NCI-H345 (cell line): Measurements from ENCODE around the gene MRTFA.
"Not testable (repeated sequence)": the region's sequence is repeated elsewhere in the genome, so short reads cannot be mapped to it uniquely, and the experiment has no call there.

Experiments
- DNase-seq: peaks from one replicate; lab custom pipeline; 2025; lab: John Stamatoyannopoulos, UW

Gene MRTFA

DNA sequence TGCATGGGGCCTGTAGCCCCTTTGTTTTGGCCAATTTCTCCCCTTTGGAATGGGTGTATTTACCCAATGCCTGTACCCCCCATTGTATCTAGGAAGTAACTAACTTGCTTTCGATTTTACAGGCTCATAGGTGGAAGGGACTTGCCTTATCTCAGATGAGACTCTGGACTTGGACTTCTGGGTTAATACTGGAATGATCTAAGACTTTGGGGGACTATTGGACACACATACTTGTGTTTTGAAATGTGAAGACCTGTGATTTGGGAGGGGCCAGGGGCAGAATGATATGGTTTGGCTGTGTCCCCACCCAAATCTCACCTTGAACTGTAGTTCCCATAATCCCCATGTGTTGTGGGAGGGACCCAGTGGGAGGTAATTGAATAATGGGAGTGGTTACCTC lies 82.5 kb downstream of the MRTFA start:
- not testable (repeated sequence) for DNase-seq

DNA sequence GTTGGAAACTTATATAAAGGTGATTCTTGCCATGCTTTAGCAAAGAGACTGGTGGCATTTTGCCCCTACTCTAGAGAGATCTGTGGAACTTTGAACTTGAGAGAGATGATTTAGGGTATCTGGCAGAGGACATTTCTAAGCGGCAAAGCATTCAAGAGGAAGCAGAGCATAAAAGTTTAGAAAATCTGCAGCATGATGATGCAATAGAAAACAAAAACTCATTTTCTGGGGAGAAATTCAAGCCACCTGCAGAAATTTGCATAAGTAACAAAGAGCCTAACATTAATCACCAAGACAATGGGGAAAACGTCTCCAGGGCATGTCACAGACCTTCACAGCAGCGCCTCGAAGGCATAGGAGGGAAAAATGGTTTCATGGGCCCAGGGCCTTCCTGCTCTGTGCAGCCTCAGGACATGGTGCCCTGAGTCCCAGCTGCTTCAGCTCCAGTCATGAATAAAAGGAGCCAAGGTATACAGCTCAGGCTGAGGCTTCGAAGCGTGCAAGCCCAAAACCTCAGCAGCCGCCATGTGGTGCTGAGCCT lies 83.4 kb downstream of the MRTFA start:
- no peak for DNase-seq

DNA sequence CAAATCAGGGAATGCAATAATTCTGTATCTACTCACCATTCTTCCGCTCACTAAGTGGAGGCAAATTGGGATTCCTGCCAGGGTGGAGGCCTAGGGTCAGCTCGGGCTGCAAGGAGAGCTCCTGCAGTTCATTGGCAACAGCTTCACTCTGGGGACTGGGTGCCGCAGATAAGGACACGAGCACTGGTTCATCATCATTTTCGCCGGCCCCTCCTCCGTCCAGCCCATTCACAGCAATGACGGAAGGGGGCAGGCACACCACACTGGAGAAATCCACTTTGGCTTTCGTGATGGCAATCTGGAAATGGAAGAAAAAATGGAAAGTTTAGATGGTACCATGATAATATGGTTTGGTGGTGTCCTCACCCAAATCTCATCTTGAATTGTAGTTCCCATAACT lies 84.4 kb downstream of the MRTFA start:
- DNase-seq = no peak

DNA sequence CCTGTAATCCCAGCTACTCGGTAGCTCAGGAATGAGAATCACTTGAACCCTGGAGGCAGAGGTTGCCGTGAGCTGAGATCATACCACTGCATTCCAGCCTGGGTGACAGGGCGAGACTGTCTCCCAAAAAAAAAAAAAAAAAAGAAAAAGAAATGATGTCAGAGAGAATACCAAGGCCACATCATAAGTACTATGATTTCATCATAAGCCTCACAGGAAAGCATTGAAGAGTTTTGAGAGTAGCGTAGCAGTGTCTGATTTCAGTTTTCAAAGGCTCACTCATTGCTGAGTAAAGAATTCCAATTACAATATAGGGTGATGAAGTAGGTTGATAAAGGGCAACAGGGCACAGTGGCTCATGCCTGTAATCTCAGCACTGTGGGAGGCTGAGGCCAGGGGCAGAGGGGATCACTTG lies 88.8 kb downstream of the MRTFA start:
- DNase-seq = no peak

DNA sequence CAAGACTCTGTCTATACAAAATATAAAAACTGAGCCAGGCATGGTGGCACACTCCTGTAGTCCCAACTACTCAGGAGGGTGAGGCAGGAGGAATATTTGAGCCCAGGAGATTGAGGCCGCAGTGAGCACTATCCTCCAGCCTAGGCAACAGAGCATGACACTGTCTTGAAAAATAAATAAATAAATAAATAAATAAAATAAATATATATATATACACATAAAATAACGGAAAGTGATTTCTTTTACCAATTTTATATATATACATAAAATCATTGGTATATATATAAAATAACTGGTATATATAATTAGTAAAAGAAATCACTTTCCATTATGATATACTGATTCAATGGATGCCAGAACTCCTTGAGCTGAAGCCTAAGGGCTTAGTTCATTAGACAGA lies 91.8 kb downstream of the MRTFA start:
- DNase-seq = no peak

DNA sequence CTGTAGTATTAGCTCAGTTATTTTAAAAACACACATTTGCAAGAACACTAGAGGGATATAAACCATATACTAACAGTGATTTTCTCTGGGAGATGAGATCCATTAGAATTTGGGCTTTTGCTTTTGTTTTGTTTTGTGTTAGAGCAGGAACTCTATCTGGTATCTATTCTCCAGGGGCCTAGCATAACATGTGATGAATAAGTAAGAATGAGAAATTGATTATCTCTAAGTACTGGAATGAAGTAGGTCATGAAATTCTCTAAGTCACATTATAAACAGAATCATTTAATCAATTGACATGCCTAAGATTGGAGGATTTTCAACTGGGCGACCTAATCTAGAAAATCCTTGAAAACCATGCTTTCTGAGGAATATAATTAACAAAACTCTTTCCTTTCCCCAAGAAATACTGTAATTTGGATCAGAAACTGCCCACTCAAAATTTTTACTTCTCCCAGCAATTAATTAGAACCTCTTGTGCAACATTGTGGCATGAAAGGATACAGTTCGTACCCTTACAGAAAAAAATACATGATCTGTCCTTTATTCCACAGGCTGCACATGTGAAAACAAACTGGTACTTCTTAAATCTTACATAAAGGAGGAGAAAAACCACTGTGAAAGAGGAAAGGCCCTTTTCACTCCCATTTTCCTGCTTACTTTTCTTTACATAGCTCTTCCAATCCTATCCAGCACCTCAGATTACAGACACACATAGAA lies 93.5 kb downstream of the MRTFA start:
- DNase-seq = no peak

DNA sequence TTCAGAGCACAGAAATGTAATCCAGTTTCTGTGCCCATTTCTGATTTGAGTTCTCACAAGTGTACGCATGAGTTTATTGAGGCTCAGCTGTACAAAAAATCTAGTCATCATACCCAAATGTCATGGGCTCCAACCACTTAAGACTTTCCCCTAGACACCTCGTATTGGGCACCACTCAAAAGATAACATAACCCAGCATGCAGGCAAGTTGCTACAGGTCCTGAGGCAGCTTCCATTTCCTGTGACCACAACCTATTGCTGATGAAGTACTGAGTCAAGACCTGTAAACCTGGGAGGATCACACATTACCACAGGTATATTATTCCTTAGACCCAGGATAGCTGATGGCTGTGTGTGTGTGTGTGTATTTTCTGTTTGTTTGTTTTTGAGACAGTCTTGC lies 95.2 kb downstream of the MRTFA start:
- DNase-seq = no peak

DNA sequence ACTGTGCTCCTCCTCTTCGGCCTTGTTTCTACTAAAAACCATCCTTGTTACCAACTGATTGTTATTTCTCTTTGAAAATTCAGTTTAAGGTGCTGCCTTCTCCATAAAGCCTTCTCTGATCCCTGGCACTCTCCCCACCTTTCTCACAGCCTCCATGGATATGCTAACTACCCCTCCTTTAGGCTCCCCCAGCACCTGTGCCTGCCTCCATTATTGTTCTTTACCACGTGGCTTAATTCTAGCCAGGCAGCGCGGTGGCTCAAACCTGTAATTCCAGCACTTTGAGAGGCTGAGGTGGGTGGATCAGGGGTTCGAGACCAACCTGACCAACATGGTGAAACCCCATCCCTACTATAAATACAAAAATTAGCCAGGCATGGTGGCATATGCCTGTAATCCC lies 96.3 kb downstream of the MRTFA start:
- no peak for DNase-seq

DNA sequence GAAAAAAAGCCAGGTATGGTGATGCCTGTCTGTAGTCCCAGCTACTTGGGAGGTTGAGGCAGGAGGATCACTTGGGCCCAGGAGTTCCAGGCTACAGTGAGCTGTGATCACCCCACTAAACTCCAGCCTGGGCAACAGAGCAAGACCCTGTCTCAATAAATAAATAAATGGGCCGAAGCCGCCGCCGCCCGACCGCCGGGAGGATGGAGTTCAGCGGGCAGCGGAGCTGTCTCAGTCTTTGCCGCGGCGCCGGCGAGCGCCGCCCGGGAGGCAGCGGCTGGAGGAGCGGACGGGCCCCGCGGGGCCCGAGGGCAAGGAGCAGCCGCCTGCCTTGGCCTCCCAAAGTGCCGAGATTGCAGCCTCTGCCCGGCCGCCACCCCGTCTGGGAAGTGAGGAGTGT lies 100.4 kb downstream of the MRTFA start:
- DNase-seq = not testable (repeated sequence)

DNA sequence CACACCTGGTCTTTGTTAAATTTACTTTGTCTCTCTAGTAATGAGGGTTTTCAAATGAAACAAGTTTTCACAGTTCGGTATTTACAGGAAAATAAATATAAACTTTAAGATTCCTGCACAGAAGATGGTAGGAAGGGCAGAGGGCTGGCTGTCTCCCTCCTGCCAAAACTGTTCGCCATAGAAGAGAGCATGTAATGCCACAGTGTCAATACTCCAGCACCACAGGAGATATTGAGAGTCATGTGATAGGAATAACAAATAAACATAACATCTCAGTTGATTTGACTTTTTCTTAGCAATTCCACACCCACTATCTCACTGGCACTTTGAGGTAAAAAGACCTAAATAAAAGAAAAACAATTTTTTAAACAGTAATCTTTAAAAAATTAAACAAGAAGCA lies 100.9 kb downstream of the MRTFA start:
- DNase-seq = no peak

DNA sequence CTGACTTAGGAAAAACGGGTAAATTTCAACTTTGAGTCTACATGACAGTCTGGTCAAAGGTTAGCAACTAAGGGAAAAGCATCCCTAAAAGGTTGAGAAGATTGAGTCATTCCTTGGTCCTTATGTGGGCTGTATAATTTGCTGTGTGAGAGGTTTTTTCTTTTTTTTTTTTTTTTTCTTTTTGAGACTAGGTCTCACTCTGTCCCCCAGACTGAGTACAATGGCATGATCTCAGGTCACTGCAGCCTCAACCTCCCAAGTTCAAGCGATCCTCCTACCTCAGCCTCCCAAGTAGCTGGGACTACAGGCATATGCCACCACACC lies 101.4 kb downstream of the MRTFA start:
- no peak for DNase-seq

DNA sequence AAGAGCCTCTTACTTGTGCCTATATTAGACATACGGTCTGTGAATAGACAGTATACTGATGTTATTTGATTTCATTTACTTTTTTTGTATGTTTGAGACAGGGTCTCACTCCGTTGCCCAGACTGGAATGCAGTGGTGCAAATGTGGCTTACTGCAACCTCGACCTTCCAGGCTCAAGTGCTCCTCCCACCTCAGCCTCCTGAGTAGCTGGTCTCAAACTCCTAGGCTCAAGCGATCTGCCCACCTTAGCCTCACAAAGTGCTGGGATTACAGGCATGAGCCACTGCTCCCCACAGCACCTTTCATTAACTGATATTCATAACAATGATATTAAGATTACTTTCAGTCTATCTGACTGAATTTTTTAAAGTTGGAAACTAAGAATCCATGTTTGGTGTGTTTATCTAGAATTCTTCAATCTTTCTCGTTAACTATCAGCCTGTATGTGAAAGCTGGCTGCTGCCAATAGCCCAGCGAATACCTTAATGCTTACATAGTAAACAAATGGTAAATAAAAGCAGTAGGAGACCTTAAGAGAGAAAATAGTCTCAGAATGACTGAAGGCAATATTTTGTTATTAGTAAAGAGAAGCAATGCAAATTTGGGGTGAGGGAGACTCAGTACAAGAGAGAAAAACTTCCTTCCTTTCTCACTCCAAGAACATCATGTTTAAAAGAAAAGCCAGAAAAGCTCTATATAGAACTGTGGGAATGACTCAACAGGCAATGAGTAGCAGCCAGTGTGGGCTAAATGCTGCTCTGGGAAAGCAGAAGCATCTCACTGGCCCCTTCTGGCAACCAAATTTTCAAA lies 101.9 kb downstream of the MRTFA start:
- DNase-seq = no peak

DNA sequence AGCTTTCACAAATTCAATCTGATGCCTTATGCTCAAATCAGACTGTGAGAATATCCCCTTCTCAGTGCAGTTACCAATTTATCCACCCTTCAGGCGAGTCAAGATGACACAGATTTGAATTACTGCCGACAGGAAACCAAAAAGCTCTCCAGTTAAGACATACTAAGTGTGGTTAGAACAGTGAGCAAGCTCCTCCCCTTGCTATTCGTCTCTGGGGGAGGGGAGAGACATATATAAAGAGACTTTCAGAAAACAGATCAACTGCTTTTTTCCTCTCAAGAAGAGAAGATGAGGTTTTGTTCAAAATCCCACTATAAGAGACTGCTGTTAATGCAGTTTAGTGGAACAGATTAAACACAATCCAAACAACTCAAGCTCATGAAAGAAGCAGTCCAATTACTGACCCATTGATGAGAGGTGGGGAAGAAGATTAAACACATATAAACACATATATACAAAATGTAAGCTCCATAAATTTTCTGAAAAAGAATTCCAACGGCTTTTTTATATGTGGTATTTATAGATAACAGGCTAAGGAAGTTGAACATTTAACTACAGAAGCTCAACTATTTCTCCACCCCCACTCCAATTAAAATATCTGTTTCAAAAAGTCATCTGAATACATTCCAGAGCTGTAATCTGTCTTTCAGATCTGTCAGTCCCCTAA lies 102.7 kb downstream of the MRTFA start:
- DNase-seq = no peak

DNA sequence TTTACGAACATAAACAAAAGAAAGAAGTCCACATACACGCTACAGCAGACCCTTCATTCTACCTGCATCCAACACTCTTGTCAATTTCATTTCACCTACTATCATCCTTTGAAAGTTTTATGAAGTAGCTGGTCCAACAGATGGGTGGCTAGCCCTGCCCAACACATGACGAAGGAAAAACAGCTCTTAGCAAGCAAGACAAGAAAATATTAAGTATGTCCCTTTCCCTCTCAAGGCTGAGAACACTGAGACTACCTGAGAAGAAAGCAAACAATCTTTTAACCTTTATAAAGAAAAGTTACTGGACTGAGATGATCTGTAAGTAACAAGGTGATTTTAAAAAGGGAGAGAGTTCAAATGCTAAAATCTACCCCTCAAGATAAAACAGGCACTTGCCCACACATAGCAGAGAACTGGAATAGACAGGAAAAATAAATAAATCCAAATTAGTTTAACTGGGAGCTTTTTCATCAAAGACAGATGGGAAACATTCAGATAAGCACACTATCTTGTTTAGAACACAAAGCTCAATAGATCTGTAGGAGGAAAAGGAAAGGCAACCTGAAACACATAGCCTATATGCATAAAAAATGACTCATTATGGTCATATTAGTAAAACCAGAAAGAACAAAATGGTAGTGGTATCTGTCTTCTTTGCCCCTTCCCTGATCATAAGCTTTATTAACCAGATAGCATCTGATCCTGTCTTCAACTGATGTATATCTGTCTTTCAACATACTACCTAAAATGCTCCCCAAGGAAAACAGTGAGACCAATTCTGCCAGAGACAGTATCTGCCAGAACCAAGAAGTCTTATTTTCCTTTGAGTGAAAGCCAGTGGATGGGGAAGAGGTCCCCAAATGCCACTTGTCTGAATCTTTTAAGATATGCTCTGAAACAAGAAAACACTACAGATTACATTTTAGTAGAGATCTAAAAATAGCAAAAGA lies 104.3 kb downstream of the MRTFA start:
- no peak for DNase-seq

DNA sequence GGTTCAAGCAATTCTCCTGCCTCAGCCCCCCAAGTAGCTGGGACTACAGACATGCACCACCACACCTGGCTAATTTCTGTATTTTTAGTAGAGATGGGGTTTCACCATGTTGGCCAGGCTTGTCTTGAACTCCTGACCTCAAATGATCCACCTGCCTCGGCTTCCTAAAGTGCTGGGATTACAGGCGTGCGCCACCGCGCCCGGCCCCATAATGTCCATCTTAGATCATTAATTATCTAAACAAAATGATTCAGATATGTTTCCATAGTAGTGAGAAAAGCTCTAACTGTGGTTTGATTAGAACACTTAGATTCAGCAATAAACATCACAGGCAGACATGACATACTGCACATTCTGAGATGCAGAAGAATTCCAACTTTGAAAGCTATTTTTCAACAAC lies 106.1 kb downstream of the MRTFA start:
- DNase-seq = not testable (repeated sequence)

DNA sequence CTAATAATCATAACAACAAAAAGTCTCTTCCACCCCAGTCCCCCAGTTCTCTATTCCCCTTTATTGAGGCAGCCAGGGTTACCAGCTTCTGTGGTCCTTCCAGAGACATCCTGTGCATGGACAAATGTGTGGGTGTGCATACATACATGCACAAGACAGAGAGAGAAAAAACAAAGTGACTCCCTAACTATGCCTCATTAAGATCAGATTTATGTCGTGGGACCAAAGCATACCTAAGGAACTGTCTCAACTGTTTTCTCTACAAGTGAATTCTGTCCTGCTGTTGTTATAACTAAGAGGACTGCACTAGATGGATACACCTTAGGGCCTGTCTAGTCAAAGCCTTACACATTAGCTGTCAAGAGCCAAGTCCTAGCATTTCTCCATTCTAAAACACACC lies 106.7 kb downstream of the MRTFA start:
- no peak for DNase-seq

DNA sequence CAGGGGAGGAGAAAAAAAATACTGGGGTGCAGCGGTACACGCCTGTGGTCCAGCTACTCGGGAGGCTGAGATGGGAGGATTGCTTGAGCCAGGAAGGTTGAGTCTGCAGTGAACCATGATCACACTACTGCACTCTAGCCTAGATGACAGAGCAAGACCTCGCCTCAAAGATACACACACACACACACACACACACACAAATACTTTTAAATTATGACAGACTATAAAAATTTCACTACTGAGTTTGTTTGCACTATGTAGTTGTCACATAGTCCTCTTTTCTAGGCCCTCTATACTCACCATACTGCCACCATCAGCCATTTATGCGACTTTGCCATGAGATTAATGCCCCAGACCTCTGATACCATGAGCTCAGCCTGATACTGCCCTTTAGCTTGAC lies 109.6 kb downstream of the MRTFA start:
- DNase-seq = no peak

DNA sequence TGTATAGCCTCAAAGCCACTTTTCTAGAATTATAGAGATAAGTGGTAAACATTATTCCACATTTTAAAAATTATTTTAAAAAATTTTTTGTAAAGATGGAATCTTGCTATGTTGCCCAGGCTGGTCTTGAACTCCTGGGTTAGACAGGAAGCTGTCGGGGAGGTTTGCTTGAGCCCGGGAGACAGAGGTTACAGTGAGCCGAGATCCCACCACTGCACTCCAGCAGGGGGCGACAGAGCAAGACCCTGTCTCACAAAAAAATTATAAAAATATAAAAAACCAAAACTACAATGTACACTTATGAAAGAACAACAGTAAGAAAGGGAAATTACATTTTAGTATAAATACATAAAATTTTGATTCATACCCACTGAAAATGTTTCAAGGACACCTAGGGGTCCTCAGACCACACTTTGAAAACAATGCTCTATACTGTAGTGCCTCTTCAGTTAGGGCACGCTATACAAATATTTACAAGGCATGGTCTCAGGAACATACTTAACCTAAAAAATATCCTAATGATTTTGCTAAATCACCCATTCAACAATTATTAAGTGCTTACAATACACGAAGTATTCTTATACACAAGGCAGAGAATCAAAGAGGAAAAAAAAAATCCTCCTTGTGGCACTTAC lies 111.2 kb downstream of the MRTFA start:
- no peak for DNase-seq

DNA sequence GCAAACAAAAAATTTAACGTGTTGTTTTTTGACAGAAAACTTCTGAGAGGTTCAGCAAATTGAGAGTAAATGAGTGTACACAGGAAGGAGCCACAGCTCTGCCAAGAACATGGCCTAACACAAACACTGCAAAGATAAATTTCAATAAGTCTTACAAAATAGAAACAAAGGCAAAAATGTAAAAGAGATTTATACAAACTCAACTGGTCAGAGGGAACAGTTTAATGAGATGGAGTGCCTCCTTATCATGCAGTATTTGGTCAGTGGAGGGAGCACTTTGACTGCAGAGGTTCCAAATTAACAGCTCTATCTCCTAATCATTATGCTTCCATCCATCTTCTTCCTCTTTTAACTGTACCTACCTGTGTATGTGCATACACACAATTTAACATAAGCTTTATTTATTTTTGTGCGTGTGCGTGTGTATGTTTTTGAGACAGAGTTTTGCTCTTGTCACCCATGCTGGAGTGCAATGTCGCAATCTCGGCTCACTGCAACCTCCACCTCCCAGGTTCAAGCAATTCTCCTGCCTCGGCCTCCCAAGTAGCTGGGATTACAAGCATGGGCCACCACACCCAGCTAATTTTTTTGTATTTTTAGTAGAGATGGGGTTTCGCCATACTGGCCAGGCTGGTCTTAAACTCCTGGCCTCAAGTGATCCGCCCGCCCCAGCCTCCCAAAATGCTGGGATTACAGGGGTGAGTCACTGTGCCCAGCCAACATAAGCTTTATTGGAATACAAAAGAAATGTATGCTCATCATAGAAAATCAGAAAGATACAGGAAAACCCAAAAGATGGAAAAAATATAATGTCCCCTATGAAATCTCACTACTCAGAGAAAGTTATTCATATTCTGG lies 111.9 kb downstream of the MRTFA start:
- no peak for DNase-seq

DNA sequence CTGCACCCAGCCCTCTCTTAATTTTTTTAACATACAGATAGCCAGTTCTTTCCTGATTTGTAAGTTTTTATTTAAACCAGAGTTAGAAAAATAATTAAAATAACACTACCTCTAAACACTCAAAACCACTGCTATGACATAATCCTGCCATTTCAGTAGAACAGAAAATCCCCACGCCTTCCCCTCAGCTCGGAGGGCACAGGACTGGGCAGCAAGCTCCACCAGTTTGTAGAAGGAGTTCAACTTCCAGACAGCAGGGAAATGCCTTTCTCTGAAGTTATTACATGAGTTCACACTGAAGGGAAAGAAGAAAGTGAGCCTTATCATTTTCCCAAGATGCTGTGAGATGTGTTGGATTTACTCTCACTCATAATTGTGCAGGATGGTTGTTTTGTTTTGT lies 114.4 kb downstream of the MRTFA start:
- DNase-seq = no peak
